GM18499 (cell line): Measurements from ENCODE around the gene NUMBL.

ENCODE experiments used
- ATAC-seq: cut with Tn5 transposase; IDR thresholded peaks from one replicate; pipeline ENCODE4 v1.9.1; 2021; ENCODE audit warnings: moderate number of reproducible peaks; ENCODE audit not compliant: insufficient read depth, unreplicated experiment

Gene NUMBL

DNA sequence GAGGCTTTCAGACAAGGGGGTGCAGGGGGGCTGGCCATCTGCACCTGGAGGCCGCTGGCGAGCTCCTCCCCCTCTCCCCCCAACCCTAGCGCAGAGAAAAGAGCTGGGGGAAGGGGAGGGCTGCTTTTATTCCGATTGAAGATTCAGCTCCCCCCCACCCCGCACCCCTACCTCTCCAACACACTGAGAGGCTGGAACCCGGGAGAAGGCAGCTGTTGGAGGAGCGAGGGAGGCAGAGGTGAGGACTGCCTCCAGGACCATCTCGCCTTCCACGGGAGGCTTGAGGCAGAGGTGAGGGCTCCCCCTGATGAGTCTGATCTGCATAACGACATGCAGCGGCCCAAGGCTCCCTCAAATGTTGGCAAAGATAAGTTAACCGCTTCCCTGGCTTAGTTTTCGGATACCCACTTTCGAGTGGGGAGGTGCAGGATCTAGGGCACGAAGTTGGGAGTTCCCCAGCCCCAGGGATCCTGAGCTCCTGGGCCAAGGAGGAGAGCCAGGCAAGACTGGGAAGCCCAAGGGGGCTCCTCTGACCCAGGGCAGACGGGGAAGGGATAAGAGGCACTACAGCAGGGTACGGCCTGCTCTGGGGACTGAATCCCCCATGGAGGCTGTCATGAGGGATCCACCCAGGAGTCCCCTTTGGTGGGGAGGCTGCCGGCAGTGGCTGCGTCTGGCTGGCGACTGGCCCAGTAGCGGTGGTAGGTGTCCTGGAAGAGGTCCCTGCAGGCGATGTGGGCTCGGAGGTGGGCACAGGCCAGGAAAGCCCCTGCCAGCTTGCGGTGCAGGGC, 1.2 kb upstream of the NUMBL start:
- ATAC-seq = no peak

DNA sequence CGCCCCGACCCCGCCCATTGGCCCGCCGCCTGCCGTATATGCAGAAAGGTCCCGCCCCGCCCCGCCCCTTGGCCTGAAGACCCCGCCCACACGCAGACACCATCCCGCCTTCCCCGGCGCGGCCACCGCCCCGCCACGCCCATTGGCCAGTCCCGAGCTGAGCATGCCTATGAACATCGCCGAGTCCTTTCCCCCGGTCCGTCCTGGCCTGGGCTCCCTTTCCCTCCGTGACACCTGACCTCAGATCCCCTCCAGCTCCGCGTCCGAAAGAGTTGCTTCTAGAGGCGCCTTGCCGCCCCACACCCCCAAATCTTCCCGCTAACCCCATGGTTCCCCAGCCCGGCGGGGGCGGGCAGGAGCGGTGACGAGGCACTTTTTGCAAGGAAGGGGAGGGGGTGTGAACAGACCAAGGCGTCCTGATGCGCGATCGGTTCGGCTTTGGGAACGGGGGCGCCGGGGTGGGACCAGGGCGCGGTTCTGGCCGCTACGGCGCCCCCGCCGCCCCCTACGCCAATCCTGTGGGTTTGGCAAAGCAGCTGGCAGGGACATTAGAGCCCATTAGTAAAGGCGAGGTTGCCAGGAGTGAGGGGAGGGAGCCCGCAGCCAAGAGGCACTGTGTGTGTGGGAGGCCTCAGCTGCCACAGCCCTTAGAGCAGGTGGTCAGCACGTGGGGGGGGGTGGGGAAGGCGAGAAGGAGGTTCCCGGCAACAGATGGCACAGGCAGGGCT, 406 bp upstream of the NUMBL start:
- ATAC-seq = no peak

DNA sequence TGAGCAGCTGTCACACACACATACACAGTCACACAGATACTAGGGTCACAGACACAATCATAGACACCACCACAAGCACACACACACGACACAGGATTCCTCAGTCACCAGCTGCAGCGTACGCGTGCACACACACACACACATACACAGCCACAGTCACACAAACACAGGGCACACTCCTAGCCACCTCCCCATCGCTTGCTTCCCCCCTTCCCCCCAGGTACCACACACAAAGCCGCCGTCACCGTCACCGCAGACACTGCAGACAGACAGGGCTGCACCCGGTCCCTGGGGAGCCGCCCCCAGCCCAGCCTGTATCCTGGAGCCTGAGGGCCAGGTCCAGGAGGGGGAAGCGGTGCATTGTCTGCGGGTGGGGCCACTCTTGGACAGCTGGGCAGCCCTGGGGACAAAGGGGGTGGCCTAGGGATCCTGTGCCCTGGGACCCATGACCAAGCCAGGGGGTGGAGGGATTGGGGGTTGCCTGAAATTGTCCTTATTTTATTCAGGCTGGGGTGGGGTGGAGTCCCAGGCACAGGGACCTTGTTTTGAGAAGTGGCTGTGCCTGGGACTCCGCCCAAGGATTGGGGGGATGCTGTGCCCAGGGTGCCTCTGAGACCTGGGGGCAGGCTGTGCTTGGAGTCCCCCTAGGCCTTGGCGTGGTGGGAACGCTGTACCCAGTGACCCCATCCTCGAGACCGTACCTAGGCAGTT, 957 bp downstream of the NUMBL start:
- ATAC-seq = no peak

DNA sequence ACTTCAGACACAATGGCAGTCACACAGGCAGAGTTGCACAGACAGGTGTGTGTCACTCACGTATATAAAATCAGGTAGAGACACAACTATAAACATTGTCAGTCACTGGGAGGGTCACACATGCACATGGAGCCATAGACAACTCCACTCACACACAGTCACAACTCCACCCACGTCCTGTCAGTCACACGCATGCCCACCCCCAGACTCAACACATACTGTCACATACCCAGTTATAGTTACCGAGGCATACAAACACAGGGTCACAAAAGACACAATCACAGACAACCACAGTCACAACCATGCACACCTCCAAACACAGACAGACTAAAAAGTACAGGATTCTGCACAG, 1.5 kb downstream of the NUMBL start:
- ATAC-seq = no peak

DNA sequence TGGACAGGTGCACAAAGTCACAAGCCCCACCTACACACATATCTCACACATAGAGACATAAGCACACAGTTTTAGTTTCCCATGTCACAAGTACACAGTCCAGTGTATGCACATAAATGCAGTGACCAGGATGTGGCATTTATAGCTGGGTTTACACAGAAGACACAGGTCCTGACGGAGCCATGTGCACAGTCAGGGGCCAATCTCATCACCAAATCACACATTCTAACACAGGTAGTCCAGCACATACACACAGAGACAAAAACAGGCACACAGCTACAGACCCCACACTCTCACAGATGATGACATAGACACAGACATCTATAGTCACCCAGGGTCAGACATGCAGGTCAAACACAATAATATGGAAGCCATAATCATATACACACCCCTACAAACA, 2.1 kb downstream of the NUMBL start:
- ATAC-seq = no peak

DNA sequence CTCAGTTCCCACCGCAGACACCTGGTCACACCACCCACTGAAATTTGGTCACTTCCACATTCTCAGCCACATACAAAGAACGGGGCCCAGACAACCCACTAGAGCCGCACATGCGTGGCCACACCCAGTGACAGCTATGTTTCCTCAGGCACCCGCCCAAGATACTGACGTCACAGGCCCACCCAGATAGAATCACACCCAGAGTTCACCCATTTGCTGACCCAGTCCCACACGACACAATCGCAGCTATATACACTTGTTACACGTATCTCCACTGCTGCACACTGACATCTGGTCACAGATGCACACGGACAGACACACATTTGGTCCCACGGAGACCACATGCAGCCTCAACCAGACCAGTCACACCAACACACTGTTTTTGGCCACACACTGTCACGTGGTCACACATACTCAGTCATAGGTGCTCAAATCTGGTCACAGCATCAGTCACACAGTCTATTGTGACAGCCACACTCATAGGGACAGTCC, 2.9 kb downstream of the NUMBL start:
- no peak for ATAC-seq

DNA sequence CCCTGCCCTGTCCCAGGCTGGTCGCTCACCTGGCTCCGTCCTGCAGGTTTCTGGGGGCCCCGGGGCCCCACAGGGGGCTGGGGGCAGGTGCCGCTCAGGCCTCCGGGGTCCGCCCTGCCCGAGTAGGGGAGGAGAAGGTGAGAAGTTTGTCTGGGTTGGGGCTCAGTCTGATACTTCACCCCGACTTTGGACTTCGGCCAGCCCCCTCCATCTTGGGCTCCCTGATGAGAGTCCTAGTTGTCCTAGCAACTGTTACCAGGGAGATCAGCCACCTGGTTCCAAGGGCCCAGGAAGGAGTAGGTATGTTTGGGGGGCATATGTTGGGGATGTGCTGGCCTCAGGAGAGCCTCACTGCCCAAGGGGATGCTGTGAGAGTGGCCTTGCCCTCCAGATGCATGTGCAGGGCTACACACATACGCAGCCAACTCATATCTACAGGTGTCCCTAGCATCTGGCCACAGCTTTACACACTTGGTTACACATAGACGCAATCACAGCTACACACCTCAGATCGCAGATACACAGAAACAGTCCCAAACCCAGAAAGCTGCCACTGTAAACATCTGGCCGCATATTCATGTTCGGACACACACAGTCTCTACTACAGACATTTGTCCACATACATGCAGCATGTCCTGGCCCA, 3.4 kb downstream of the NUMBL start:
- ATAC-seq = no peak

DNA sequence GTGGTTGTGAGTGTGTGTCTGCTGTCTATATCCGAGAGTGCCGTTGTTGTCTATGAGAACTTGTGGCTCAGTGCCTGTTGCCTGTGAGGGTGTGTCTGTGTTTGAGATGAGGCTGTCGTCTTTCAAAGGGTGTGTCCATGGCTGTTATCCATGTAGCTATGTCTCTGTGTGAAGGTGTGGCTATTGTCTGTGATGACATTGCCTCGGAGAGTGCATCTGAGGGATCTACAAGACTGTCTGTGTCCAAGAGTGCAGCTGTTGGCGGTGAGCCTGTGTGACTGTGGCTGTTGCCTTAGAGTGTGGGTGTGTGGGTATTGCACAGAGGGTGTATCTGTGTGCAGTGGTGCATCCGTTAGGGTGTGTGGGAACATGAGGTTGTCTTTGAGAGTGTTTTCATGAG, 4.9 kb downstream of the NUMBL start:
- ATAC-seq = no peak

DNA sequence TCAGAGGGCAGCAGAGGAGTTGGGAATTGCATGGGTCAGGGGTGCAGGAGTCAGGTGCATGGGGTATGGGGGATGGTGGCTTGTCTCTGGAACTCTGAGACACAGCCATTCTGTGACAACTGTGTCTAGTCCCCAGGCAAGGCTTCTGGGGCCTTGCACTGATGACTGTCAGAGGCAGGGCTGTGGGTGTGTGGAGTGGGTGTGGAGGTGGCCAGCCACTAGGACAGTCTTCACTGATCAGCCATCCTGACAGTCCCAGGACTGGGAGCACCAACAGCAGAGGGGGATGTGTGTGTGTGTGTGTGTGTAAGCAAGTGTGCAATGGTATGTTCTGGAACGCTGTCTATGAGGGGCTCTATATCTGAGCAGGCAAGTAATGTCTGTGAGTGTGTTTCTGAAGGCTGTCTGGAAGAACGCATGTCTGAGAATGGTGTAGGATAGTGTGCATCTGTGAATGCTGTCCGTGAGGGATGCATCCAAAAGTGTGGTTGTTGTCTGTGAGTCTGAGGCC, 5.4 kb downstream of the NUMBL start:
- ATAC-seq = no peak

DNA sequence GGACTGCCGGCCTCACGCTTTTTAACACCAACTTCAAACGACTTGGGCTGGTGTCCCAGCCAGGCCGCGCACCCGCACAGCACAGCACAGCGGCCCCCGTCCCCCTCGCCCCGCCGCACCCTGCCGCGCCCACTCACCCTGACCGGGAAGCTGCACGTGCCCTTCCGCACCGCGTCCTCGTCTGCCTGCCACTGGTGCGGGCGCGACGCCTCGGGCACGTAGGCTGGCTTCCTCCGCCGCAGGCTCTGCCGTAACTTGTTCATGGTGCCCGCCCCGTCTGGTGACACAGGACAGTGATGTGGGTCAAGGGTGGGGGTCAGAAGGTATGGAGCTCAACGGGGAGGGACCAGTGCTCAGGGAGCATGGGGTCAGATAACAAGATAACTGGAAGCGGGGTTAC, 6.2 kb downstream of the NUMBL start:
- no peak for ATAC-seq

DNA sequence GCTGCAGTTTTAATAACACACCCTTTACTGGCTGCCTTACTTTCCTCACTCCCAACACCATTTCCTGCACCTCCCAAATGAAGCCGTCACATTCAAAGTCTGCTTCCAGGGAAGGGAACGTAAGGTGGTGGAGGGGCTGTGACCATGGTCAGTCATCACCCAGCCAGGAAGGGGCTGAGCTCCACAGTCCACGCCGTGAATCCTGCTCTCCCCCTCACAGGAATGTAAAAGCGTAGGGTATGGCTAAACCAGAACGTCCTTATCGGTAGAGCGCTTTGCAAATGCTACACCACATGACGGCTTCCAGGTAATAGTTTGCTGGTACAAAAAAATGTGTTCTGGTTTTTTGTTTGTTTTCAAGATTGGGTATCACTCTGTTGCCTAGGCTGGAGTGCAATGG, 7.0 kb downstream of the NUMBL start:
- ATAC-seq = no peak

DNA sequence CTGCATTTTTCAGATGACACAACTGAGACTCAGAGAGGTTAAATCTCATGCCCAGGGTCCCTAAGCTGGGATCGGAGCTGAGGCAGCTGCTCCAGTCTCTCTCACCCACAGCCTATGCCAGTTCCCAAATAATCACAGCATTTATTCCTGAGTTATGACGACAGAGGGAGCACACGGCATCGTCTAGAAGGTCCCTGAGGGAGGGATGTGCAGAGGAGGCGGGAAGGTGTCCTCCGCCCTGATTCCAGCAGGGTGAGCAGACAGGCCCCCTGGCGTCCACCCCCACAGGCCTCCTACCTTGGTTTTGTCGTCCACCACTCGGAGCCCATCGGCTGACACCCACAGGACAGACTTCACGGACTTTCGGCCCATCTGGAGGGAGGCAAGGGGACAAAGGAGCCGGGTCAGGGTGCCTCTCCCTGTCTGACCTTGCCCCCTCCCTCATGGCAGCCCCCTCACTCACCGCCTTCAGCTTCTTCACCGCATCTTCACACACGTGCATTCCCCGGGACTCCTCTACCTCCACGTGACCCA, 8.0 kb downstream of the NUMBL start:
- no peak for ATAC-seq

DNA sequence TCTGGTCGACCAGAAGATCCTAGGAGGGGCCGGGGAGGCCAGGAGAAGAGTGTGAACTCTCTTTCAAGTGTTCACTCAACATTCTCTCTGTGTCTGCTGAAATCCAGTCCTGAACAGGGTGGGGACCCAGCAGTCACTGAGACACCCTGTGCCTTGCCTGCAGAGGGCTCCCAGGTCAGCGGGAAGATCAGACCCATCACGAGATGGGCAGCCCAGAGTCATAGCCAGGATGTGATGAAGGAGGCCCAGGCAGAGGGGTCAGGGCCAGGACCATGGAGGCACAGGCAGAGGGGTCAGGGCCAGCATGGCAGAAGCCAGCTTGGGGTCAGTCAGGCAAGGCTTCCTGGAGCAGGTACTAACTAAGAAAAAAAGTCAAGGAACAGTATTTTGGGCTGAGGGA, 9.4 kb downstream of the NUMBL start:
- ATAC-seq = no peak

DNA sequence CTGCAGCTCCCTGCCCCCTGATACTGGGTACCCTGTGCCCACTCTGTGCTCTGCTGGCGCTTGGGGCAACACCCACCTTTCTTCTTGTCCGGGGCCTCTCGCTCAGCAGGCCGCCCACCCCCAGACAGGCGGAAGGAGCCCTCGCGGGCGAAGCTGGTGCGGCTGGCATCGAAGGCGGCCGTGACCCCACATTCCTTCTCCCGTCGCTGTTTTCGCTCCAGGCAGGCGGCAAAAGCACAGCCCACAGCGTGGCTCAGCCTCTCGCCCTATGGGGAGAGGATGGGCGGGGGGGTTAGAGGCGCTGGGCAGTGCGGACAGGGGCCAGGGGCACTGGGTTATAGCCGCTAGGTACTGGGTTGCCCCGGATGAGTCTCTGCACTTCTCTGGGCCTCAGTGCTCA, 13.3 kb downstream of the NUMBL start:
- ATAC-seq = no peak

DNA sequence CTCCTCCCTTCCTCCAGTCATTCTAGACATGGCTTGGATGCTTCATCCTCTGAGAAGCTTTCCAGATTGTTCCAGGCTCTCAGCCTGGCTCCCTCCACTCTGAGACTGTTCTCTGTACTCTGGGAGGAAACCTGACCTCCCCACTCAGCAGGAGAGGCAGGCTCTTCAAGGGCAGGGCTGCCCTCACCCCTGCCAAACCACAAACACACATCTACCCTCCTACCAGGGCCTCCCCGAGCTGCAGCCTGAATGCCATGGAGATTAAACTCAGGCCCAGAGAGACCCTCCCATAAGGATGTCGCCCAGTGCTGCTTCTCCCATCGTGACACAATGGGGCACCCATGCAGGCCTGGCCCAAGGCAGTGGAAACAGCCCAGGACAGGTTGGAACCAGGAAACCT, 16.2 kb downstream of the NUMBL start:
- no peak for ATAC-seq

DNA sequence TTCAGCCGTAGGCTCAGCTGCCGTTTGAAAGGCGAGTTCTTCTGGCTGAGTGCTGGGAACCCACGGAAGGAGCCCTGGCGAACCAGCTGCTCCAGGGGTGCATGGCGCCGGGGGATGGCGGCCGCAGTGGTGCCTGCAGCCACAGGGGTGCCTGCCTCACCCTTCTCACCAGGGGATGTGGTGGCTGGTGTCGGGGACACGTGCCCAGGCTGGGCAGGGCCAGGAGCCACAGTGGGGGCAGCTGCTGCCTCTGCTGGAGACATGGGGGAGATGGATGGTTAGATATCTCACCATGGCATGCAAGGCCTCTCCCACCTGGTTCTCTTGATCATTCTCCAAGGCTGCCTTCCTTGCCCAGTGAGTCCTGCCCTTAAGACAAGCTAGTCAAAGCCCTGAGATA, 17.1 kb downstream of the NUMBL start:
- no peak for ATAC-seq

DNA sequence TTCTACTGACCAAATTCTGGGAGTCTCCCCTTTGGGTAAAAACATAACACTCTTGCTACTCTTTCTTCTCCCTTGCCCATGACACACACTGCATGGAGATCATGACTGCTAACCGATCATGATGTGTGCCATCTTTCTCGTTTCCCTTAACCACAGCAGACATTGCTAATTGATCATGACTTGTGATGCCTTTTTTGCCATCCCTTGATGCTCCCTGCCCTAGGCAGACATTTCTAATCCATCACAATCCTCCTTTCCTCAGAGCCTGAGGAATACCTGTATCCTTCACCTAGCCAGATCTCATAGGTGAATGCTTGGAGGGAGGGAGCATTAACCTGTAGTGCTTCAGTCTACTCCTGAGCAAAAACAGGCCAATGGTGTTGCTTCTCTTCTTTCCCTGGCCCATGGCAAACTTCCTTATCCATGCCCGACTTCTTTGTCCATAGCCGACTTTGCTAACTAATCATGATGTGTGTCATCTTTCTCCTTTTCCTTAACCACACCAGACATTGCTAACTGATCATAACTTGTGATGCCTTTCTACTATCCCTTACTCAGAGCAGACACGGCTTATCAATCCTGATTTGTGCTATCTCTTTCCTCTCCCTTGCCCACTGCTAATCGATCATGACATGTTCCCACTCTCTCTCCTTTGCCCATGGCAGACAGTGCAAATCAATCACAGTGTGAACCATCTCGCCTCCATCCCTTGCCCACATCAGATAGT, 17.7 kb downstream of the NUMBL start:
- ATAC-seq = no peak

DNA sequence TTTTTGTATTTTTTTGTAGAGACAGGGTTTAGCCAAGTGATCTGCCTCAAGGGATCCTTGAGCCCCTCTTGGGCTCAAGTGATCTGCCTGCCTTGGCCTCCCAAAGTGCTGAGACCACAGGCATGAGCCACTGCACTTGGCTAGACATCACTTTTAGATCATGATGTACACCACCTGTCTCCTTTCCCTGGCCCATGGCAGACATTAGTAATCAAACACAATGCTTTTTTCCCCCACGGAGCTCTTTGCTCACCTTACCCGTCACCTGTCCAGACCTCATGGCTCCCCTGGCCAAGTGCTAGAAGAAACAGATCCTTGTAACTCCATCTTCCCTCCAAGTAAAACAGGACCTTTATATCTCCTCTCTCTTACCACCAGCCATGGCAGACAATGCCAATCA, 18.4 kb downstream of the NUMBL start:
- no peak for ATAC-seq

DNA sequence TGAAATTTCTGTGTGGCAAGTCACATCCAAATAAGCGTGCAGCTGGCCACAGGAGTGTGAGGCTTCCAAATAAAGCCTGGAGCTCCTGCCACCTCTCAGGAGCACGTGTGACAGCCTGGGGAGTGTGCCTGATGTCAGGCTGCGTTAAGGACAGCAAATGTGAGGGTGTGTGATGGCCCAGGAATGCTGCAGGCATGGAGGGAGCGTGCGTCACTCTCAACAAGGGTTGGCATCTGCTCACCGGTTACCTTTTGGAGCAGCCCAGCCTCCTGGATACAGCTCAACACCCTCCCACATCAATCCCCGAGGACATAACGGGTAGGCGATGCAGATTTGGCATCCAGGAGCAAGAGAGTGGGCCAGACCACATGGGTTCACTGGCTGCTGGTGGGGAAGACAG, 19.0 kb downstream of the NUMBL start:
- no peak for ATAC-seq
